NCI-H524 (cell line): ENCODE results near the gene PLCE1.

ENCODE experiments used
- DNase-seq, 2 experiments: peaks; one replicate each; lab custom pipeline; 2025; lab: John Stamatoyannopoulos, UW

PLCE1 gene

GRCh38 chr10:93994438-93994801, 689 bp downstream of the PLCE1 start:
- no peak for DNase-seq

GRCh38 chr10:93995182-93995581, 1.5 kb downstream of the PLCE1 start:
- no peak for DNase-seq

GRCh38 chr10:93995598-93996271, 2.0 kb downstream of the PLCE1 start:
- DNase-seq, result no peak

- no peak for DNase-seq
These were observed 2.8 kb downstream of the PLCE1 start for GRCh38 chr10:93996551-93996950.

- DNase-seq, result no peak
These were observed 3.8 kb downstream of the PLCE1 start for GRCh38 chr10:93997546-93997945.

GRCh38 chr10:93999401-93999851, 5.7 kb downstream of the PLCE1 start:
- no peak for DNase-seq

GRCh38 chr10:94000638-94001415, 7.1 kb downstream of the PLCE1 start:
- DNase-seq, result no peak

GRCh38 chr10:94001416-94001810, 7.7 kb downstream of the PLCE1 start:
- no peak for DNase-seq

- DNase-seq, result no peak
These were observed 8.4 kb downstream of the PLCE1 start for GRCh38 chr10:94002156-94002555.

GRCh38 chr10:94003488-94003887, 9.8 kb downstream of the PLCE1 start:
- no peak for DNase-seq

GRCh38 chr10:94005050-94005449, 11.3 kb downstream of the PLCE1 start:
- no peak for DNase-seq

GRCh38 chr10:94006591-94007550, 13.1 kb downstream of the PLCE1 start:
- DNase-seq, result no peak

- DNase-seq, result no peak
These were observed 14.8 kb downstream of the PLCE1 start for GRCh38 chr10:94008526-94008925.

GRCh38 chr10:94010116-94010515, 16.4 kb downstream of the PLCE1 start:
- no peak for DNase-seq

- no peak for DNase-seq
These were observed 17.2 kb downstream of the PLCE1 start for GRCh38 chr10:94010886-94011285.

GRCh38 chr10:94011296-94011695, 17.6 kb downstream of the PLCE1 start:
- DNase-seq, result no peak

GRCh38 chr10:94012834-94013233, 19.1 kb downstream of the PLCE1 start:
- no peak for DNase-seq

GRCh38 chr10:94013331-94013760, 19.6 kb downstream of the PLCE1 start:
- no peak for DNase-seq

- DNase-seq, result no peak
These were observed 20.6 kb downstream of the PLCE1 start for GRCh38 chr10:94014304-94014703.

- DNase-seq, result peak in 1 of 2 experiments; percentile 2
These were observed 23.3 kb downstream of the PLCE1 start for GRCh38 chr10:94016727-94017714.

- DNase-seq, result no peak
These were observed 24.4 kb downstream of the PLCE1 start for GRCh38 chr10:94018107-94018506.
